HL-60 (cell line): ENCODE measurements around the gene FASTKD1.

Experiments used
- GABPA ChIP-seq: IDR thresholded peaks from 2 replicates; pipeline ENCODE4 v1.6.1; 2012; ENCODE audit warnings: low read depth
- POLR2AphosphoS5 ChIP-seq: IDR thresholded peaks from 2 replicates; pipeline ENCODE4 v1.6.1; 2012; ENCODE audit warnings: low read depth
- REST ChIP-seq: IDR thresholded peaks from 2 replicates; pipeline ENCODE4 v1.6.1; 2012; ENCODE audit warnings: low read depth; ENCODE audit not compliant: insufficient replicate concordance
- SPI1 ChIP-seq: IDR thresholded peaks from 2 replicates; pipeline ENCODE4 v1.6.1; 2012; ENCODE audit warnings: low read depth, mild to moderate bottlenecking, borderline replicate concordance
- TF ChIP-seq, protein P1 (sequence below): IDR thresholded peaks from one replicate; pipeline ENCODE4 v1.5.1; 2011; ENCODE audit warnings: low read length, control low read depth, inconsistent platforms; ENCODE audit not compliant: insufficient read depth

DNA sequence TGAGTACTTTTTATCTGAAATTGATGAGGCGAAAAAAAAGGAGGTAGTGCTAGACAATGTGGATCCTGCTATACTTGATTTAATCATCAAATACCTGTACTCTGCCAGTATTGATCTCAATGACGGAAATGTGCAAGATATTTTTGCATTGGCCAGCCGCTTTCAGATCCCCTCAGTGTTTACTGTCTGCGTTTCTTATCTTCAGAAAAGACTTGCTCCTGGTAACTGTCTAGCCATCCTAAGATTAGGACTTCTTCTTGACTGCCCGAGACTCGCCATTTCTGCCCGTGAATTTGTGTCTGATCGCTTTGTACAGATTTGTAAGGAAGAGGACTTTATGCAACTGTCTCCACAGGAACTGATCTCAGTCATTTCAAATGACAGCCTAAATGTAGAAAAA lies 63.7 kb downstream of the FASTKD1 start:
- TF ChIP-seq, protein P1, sequence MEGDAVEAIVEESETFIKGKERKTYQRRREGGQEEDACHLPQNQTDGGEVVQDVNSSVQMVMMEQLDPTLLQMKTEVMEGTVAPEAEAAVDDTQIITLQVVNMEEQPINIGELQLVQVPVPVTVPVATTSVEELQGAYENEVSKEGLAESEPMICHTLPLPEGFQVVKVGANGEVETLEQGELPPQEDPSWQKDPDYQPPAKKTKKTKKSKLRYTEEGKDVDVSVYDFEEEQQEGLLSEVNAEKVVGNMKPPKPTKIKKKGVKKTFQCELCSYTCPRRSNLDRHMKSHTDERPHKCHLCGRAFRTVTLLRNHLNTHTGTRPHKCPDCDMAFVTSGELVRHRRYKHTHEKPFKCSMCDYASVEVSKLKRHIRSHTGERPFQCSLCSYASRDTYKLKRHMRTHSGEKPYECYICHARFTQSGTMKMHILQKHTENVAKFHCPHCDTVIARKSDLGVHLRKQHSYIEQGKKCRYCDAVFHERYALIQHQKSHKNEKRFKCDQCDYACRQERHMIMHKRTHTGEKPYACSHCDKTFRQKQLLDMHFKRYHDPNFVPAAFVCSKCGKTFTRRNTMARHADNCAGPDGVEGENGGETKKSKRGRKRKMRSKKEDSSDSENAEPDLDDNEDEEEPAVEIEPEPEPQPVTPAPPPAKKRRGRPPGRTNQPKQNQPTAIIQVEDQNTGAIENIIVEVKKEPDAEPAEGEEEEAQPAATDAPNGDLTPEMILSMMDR: no peak
- TF ChIP-seq REST: no peak
- no peak for TF ChIP-seq POLR2AphosphoS5
- no peak for TF ChIP-seq GABPA
- no peak for TF ChIP-seq SPI1
